Activated CD4-positive, alpha-beta T cell treated with anti-CD3 and anti-CD28 coated beads for 36 hours (primary cell): ENCODE results near the gene PEX3. TPM values are rescaled to one million over a fixed set of nuclear protein-coding genes. Genes with fewer than 3 reads are reported as not detected.
"Not testable (repeated sequence)": the region's sequence is repeated elsewhere in the genome, so short reads cannot be mapped to it uniquely, and the experiment has no call there.

Source experiments
- ATAC-seq: fragments of 200-7000 bp; cut with Tn5 transposase; one replicate; pipeline ENCODE4 v1.10.0; 2021; ENCODE audit warnings: mild to moderate bottlenecking, moderate library complexity
- CTCF ChIA-PET: fragments of 350-600 bp; sonication (Branson Sonifier 250); formaldehyde crosslinking; loops from one replicate; lab custom pipeline; 2021; ENCODE audit warnings: antibody characterized with exemption; lab: Charles Lee
- POLR2A ChIA-PET: fragments of 350-600 bp; sonication (Branson Sonifier 250); formaldehyde crosslinking; loops from one replicate; lab custom pipeline; 2021; ENCODE audit warnings: antibody characterized with exemption, inconsistent platforms; lab: Charles Lee
- DNase-seq: peaks from one replicate; pipeline ENCODE4 v3.0.0-alpha.2; 2020
- H3K27ac Mint-ChIP-seq: one replicate; pipeline ENCODE4 v1.8.0; 2021; ENCODE audit warnings: mixed read lengths
- H3K27me3 Mint-ChIP-seq: one replicate; pipeline ENCODE4 v1.8.0; 2021; ENCODE audit warnings: mixed read lengths
- H3K36me3 Mint-ChIP-seq: one replicate; pipeline ENCODE4 v1.8.0; 2021; ENCODE audit warnings: low read depth, mixed read lengths
- H3K4me1 Mint-ChIP-seq: one replicate; pipeline ENCODE4 v1.8.0; 2021; ENCODE audit warnings: mixed read lengths
- H3K4me3 Mint-ChIP-seq: one replicate; pipeline ENCODE4 v1.8.0; 2021; ENCODE audit warnings: mild to moderate bottlenecking, moderate library complexity, mixed read lengths
- H3K9me3 Mint-ChIP-seq: one replicate; pipeline ENCODE4 v1.8.0; 2021; ENCODE audit warnings: low read depth, mixed read lengths
- intact Hi-C, 2 experiments: fragments of 100-400 bp; cut with DNase I in 1 of 2; cut with micrococcal nuclease in 1 of 2; formaldehyde crosslinking; loops; one replicate each; pipeline versions ENCODE4 v1.14.2 to v1.15.1; 2022 to 2024; cut with DNase I, micrococcal nuclease
- total RNA-seq, 2 experiments: library from RNA; stranded (reverse); gene quantifications; one replicate each; pipeline ENCODE4 v1.2.3, GENCODE V29; 2021

Gene PEX3
- total RNA-seq, 2 experiments from 2014 or later: 31.1 to 42.2 TPM

DNA sequence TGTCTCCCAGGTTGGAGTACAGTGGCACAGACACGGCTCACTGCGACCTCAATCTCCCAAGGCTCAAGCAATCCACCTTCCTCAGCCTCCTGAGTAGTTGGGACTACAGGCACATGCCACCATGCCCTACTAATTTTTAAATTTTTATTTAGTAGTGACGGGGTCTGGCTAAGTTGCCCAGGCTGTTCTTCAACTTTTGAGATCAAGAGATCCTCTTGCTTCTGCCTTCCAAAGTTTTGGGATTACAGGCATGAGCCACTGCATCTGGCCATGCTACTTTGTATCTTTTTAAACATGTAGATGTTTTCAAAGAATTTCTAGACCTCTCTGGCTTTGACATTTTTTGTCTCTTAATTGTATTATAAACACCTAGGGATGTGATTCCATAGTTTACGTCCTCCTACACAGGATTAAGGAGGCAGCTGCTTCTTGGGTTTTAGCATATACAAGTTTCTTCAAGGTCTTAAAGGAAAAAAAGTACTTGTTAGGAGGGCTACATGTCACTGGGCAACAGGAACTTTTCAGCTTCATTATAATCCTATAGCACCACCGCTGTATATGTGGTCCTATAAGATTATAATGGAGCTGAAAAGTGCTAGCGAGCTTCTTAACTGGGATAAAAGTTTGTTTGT lies 1.4 kb upstream of the PEX3 start:
- peak overlapping the region; percentile 95 for H3K27ac Mint-ChIP-seq
- H3K4me1 Mint-ChIP-seq: peaks cover 46% of the 10 kb centered on the region
- DNase-seq: no peak
- ATAC-seq: no peak
- no peaks in the 10 kb centered on the region for H3K27me3 Mint-ChIP-seq
- H3K9me3 Mint-ChIP-seq: no peaks in the 10 kb centered on the region
- H3K4me3 Mint-ChIP-seq: peak overlapping the region; percentile 88
- ChIA-PET CTCF (interaction anchor here (0.7 to 1.4 kb wide), 2 partner anchors 502 to 879 kb away, joined by 4 read pairs; no protein-coding TSS in a partner anchor), POLR2A (no interaction called here)
- intact Hi-C loops: no loop called here
- peaks cover 26% of the 10 kb centered on the region for H3K36me3 Mint-ChIP-seq

DNA sequence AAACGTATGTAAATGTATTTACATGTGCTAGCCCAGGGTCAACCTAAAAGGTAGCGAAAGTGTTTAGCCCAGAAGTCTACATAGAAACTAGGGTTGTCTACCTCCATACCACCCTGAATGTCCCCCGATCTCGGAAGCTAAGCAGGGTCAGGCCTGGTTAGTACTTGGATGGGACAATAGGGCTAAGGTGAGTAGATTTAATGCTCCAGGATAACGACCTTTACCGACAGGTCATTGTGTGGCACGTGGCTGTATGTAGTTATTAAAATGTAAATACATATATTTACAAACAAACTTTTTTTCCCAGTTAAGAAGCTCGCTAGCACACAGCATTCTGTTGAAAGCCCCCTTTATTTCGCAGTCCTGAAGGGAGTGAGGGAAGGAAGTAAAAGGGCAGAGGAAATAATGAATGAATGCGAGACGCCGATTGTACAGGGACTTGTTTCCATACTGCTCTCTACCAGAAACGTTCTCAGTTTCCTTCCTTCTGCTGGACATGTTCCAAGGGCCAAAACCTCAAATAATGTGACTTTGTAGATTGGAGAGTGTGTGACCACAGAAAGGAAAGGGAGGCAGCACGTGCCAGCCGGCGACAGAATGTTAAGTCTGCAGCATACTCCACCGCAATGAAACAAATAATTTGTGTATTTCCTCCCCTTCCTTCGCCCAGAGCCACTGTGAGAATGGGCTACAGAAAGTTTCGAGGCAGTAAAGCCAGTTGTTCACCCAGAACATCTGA lies 722 bp upstream of the PEX3 start:
- H3K9me3 Mint-ChIP-seq: no peaks in the 10 kb centered on the region
- DNase-seq: peak; percentile 39
- peak overlapping the region; percentile 95 for H3K27ac Mint-ChIP-seq
- H3K4me1 Mint-ChIP-seq: peaks cover 48% of the 10 kb centered on the region
- ChIA-PET POLR2A (interaction anchor here (0.6 to 1.2 kb wide), 5 partner anchors 8 to 357 kb away, joined by 3 to 4 read pairs (median 3); no protein-coding TSS in a partner anchor), CTCF (interaction anchor here (0.7 to 1.4 kb wide), 2 partner anchors 503 to 880 kb away, joined by 4 read pairs; no protein-coding TSS in a partner anchor)
- no peak for ATAC-seq
- H3K4me3 Mint-ChIP-seq: peak overlapping the region; percentile 88
- peaks cover 26% of the 10 kb centered on the region for H3K36me3 Mint-ChIP-seq
- no peaks in the 10 kb centered on the region for H3K27me3 Mint-ChIP-seq
- intact Hi-C loops: loop anchor here (1.0 to 10.0 kb wide), 13 partner anchors 61 to 1305 kb away; partner anchors contain the start of genes LTV1 (in 2 of the 2), NMBR (in 2 of the 2), VTA1 (in 2 of the 2) and AIG1 (in 1 of the 2)

DNA sequence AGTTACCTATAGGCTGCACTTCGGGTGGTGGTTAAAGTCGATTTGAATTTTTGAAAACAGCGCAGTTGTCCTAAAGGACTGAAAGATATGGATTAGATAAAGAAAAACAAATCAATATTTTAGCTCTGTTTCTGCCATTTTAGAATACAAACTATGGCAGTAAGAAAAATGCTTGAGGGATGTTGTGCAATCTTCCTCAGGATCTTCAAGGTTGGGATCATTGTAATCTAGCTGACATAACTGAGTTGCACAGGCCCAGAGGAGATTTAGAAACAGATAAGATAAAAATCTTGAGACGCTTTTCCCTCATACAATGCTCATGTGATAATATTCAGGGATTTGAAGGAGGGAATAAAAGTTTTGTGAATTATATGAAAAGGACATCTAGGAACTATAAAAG lies 926 bp downstream of the PEX3 start:
- intact Hi-C loops: loop anchor here (2.0 to 10.0 kb wide), 6 partner anchors 85 to 1307 kb away; partner anchors contain the start of genes LTV1 (in 1 of the 2), NMBR (in 1 of the 2) and VTA1 (in 1 of the 2)
- DNase-seq: no peak
- Mint-ChIP-seq H3K9me3 (no peaks in the 10 kb centered on the region), H3K27ac (peak overlapping the region; percentile 95), H3K36me3 (peaks cover 23% of the 10 kb centered on the region), H3K27me3 (no peaks in the 10 kb centered on the region), H3K4me3 (peak overlapping the region; percentile 88), H3K4me1 (peaks cover 53% of the 10 kb centered on the region)
- CTCF ChIA-PET: interaction anchor here (1.4 kb wide), 1 partner anchor 489 kb away, joined by 3 read pairs; no protein-coding TSS in a partner anchor
- POLR2A ChIA-PET: no interaction called here
- no peak for ATAC-seq

DNA sequence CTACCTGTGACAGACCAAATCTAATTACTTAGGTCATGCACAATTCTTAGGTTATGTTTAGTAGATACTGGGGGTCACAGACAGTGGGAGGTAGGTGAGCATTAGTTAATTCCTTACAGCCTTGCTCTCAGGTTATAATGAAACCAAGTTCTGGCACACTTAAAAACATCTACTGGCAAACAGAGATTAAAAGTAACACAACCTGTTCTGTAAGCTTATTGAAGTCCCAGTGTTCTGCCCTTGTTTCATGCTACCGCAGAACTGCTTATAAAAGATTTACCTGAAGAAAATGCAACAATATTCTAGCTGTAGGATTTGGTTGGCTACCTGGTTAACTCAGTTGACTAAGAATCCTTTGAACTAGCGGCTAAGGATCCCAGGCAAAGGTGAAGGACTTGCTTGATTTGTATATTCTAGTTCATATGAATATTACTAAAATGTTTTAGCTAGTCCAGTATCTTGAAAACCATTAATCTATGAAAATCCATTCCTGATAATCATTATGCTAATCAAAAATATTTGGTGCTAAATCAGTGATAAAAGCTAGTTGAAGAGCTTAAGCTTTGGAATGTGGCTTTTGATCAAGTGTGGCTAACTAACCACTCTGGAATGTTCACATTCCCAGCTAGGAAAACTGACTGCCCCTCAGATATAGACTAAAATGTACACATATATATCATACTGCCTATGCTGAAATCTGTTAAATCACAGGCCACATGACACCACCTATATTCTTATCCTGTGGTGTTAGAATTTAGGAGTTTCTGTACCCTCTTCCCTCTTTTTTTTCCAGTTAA lies 7.2 kb downstream of the PEX3 start:
- no peak for DNase-seq
- CTCF ChIA-PET: interaction anchor here (0.7 kb wide), 1 partner anchor 221 kb away, joined by 3 read pairs; no protein-coding TSS in a partner anchor
- H3K36me3 Mint-ChIP-seq: peaks cover 26% of the 10 kb centered on the region
- peaks cover 22% of the 10 kb centered on the region for H3K4me1 Mint-ChIP-seq
- no peak for ATAC-seq
- no peak overlapping the region for H3K27ac Mint-ChIP-seq
- POLR2A ChIA-PET: no interaction called here
- intact Hi-C loops: loop anchor here in 1 of 2 experiments (10.0 kb wide), 1 partner anchor 1313 kb away; the partner anchor contains the start of genes NMBR and VTA1
- no peaks in the 10 kb centered on the region for H3K9me3 Mint-ChIP-seq
- H3K27me3 Mint-ChIP-seq: no peaks in the 10 kb centered on the region
- no peak overlapping the region for H3K4me3 Mint-ChIP-seq

DNA sequence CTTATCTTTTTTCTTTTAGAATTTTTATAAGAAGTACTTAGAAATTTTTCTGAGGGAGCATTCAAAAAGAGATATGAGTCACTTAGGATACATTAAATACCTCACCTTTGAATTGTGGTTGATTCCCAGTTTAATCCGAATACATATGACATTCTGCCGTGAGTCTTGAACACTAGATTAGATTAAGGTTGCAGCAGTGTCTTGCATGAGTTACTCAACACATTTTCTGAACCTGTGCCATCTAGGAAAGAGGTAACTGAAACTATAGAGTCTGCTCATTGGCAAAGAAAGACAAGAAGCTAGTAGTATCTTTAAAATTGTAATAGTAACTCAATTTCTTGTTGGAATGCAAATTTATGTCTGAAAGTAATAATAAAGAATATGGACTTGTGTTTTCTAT lies 14.9 kb downstream of the PEX3 start:
- H3K27me3 Mint-ChIP-seq: no peaks in the 10 kb centered on the region
- H3K4me1 Mint-ChIP-seq: no peaks in the 10 kb centered on the region
- no peak overlapping the region for H3K4me3 Mint-ChIP-seq
- H3K9me3 Mint-ChIP-seq: no peaks in the 10 kb centered on the region
- intact Hi-C loops: no loop called here
- ChIA-PET POLR2A (no interaction called here), CTCF (no interaction called here)
- peaks cover 36% of the 10 kb centered on the region for H3K36me3 Mint-ChIP-seq
- no peak overlapping the region for H3K27ac Mint-ChIP-seq
- no peak for DNase-seq
- ATAC-seq: no peak

DNA sequence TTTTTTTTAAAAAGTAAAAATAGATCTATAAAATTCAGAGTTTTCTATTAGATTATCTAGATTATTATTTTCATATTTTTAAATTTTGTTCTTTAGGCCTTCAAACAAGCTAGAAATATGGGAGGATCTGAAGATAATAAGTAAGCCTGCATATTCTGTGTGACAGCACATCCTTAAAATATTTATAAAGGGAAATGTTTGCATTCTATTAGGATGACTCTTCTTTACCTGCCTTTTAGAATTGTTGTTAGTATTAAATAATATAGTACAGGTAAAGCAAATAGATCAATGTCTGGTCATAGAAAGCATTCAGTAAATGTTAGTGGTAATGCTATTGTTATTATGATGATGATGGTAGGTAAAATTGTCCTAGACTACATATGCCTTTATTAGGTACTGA lies 17.4 kb downstream of the PEX3 start:
- POLR2A ChIA-PET: no interaction called here
- intact Hi-C loops: loop anchor here in 1 of 2 experiments (1.0 kb wide), 1 partner anchor 9 kb away; no protein-coding TSS in a partner anchor

DNA sequence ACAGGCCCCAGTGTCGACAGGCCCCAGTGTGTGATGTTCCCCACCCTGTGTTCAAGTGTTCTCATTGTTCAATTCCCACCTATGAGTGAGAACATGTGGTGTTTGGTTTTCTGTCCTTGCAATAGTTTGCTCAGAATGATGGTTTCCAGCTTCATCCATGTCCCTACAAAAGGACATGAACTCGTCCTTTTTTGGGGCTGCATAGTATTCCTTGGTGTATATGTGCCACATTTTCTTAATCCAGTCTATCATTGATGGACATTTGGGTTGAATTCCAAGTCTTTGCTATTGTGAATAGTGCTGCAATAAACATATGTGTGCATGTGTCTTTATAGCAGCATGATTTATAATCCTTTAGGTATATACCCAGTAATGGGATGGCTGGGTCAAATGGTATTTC lies 18.2 kb downstream of the PEX3 start:
- CTCF ChIA-PET, DNase-seq, H3K4me1 Mint-ChIP-seq, H3K4me3 Mint-ChIP-seq, POLR2A ChIA-PET, H3K9me3 Mint-ChIP-seq, ATAC-seq, H3K27me3 Mint-ChIP-seq, H3K27ac Mint-ChIP-seq: not testable (repeated sequence)
- intact Hi-C loops: loop anchor here in 1 of 2 experiments (1.0 kb wide), 1 partner anchor 8 kb away; no protein-coding TSS in a partner anchor
- peaks cover 36% of the 10 kb centered on the region for H3K36me3 Mint-ChIP-seq

More for the DNA sequence above, 17.4 kb downstream of the PEX3 start:
- CTCF ChIA-PET: no interaction called here
- no peaks in the 10 kb centered on the region for H3K9me3 Mint-ChIP-seq
- no peak overlapping the region for H3K27ac Mint-ChIP-seq
- DNase-seq: no peak
- H3K4me1 Mint-ChIP-seq: no peaks in the 10 kb centered on the region
- ATAC-seq: no peak
- no peaks in the 10 kb centered on the region for H3K27me3 Mint-ChIP-seq
- peaks cover 34% of the 10 kb centered on the region for H3K36me3 Mint-ChIP-seq
- H3K4me3 Mint-ChIP-seq: no peak overlapping the region

DNA sequence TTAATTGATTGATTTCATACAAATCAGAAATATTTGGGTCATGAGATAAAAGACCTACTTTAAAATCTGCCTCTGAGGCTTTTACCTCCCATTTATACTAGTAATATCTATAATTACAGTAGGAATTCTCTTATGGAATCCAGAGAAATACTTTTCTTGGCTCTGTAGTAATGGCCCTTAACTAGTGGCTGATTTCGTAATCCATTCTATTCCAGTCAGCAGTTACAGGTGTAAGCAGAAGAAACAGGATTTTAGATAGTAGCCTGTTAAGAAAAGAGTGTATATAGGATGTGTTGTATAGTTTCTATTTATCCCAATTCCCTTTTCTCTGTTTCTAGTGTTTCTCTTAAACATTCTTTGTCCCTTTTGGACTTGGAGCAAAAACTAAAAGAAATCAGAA lies 21.2 kb downstream of the PEX3 start:
- H3K9me3 Mint-ChIP-seq: no peaks in the 10 kb centered on the region
- peaks cover 54% of the 10 kb centered on the region for H3K36me3 Mint-ChIP-seq
- CTCF ChIA-PET: no interaction called here
- no peak overlapping the region for H3K27ac Mint-ChIP-seq
- H3K27me3 Mint-ChIP-seq: no peaks in the 10 kb centered on the region
- intact Hi-C loops: no loop called here
- POLR2A ChIA-PET: no interaction called here
- ATAC-seq: no peak
- DNase-seq: no peak
- H3K4me3 Mint-ChIP-seq: no peak overlapping the region
- no peaks in the 10 kb centered on the region for H3K4me1 Mint-ChIP-seq

DNA sequence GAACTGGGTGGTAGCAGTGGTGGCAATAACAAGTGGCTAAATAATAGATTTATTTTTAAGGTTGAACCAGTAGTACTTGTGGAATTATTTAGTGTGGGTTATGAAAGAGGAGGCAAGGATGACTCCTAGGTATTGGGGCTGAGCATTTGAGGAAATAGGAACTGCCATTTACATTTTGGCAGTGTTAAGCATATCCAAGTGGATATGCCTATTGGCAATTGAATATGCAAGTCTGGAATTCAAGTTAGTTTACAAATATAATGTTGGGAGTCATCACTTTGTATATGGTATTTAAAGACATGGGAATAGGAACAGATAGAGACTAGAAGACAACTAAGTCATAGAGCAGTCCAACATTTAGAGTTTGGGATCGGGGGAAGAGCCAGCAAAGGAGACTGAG lies 25.9 kb downstream of the PEX3 start:
- ChIA-PET CTCF (no interaction called here), POLR2A (no interaction called here)
- Mint-ChIP-seq H3K27me3 (no peaks in the 10 kb centered on the region), H3K36me3 (peaks cover 47% of the 10 kb centered on the region), H3K4me1 (no peaks in the 10 kb centered on the region), H3K4me3 (no peak overlapping the region), H3K9me3 (no peaks in the 10 kb centered on the region), H3K27ac (no peak overlapping the region)
- DNase-seq: no peak
- intact Hi-C loops: no loop called here
- no peak for ATAC-seq

DNA sequence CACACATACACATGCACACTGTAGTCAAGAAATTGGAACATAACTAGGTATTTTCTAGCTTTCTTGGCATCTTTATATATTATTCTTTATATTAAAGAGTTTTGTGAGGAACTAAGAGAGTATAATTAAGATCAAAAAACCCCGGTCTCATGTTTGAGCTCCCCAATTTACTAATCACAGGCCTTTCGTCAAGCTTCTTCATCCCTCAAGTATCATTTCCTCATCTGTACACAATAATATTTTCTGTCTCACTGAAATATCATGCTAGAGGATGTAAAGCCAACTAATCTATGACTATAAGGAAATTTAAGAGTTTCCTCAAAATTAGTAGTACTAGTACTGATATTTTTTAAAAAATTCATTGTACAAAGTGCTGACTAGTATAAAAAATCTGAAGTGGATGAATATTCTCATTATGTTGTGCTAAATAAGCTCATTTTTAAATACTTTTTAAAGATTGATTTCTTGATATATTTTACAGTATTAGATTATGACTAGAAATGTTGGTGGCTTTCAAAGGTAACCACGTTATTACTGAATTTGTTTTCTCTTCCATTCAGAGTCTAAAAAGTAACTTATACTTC lies 28.0 kb downstream of the PEX3 start:
- DNase-seq: no peak
- H3K9me3 Mint-ChIP-seq: no peaks in the 10 kb centered on the region
- ATAC-seq: no peak
- peaks cover 41% of the 10 kb centered on the region for H3K36me3 Mint-ChIP-seq
- H3K27me3 Mint-ChIP-seq: no peaks in the 10 kb centered on the region
- ChIA-PET CTCF (interaction anchor here (1.0 to 1.6 kb wide), 2 partner anchors 12 to 26 kb away, joined by 3 read pairs; no protein-coding TSS in a partner anchor), POLR2A (no interaction called here)
- intact Hi-C loops: no loop called here
- H3K27ac Mint-ChIP-seq: no peak overlapping the region
- H3K4me3 Mint-ChIP-seq: no peak overlapping the region
- no peaks in the 10 kb centered on the region for H3K4me1 Mint-ChIP-seq

DNA sequence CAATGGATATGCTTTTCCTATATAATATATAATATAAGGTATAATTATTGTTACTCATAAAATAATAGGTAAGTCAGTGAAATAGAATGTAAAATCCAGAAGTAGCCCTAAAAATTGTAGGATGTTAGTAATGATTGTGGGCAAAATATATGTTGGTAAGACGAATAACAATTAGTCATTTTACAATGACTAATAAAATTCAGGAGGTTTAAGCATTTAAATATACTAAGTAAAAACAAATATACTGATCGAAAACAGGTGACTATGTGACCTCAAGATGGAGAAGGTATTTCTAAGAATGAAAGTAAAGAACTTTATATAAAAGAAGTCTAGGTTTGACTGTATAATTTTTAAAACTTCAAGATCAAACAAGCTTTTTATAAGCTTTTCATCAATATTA lies 32.0 kb downstream of the PEX3 start:
- CTCF ChIA-PET: no interaction called here
- POLR2A ChIA-PET: no interaction called here
- ATAC-seq (no peak), DNase-seq (no peak)
- Mint-ChIP-seq H3K27me3 (no peaks in the 10 kb centered on the region), H3K9me3 (no peaks in the 10 kb centered on the region), H3K27ac (no peak overlapping the region), H3K4me3 (no peak overlapping the region), H3K4me1 (no peaks in the 10 kb centered on the region), H3K36me3 (peaks cover 12% of the 10 kb centered on the region)
- intact Hi-C loops: no loop called here
